Adipocyte (in vitro differentiated cells): Measurements from ENCODE around the gene TCTA.

ENCODE experiments used
- DNase-seq: peaks from one replicate; pipeline ENCODE4 v3.0.0-alpha.2; 2015; ENCODE audit warnings: low read depth
- H3K27me3 ChIP-seq: replicated peaks from 2 replicates; pipeline ENCODE4 v1.7.0; 2013; ENCODE audit warnings: mild to moderate bottlenecking, low read length, moderate library complexity; ENCODE audit not compliant: control insufficient read depth, insufficient read depth
- H3K36me3 ChIP-seq: 2 replicates; pipeline ENCODE4 v1.7.0; 2013; ENCODE audit warnings: low read length, mild to moderate bottlenecking, moderate library complexity; ENCODE audit not compliant: control insufficient read depth, insufficient read depth, severe bottlenecking
- H3K4me1 ChIP-seq: 2 replicates; pipeline ENCODE4 v1.7.0; 2013; ENCODE audit warnings: mild to moderate bottlenecking, low read length, moderate library complexity; ENCODE audit not compliant: control insufficient read depth, insufficient read depth
- H3K4me3 ChIP-seq: 2 replicates; pipeline ENCODE4 v1.7.0; 2013; ENCODE audit warnings: mild to moderate bottlenecking, low read length, moderate library complexity
- H3K9ac ChIP-seq: 2 replicates; pipeline ENCODE4 v1.7.0; 2013; ENCODE audit warnings: mild to moderate bottlenecking, low read length, moderate library complexity
- H3K9me3 ChIP-seq: 2 replicates; pipeline ENCODE4 v1.7.0; 2013; ENCODE audit warnings: mild to moderate bottlenecking, low read length, moderate library complexity; ENCODE audit not compliant: control insufficient read depth

TCTA gene

DNA sequence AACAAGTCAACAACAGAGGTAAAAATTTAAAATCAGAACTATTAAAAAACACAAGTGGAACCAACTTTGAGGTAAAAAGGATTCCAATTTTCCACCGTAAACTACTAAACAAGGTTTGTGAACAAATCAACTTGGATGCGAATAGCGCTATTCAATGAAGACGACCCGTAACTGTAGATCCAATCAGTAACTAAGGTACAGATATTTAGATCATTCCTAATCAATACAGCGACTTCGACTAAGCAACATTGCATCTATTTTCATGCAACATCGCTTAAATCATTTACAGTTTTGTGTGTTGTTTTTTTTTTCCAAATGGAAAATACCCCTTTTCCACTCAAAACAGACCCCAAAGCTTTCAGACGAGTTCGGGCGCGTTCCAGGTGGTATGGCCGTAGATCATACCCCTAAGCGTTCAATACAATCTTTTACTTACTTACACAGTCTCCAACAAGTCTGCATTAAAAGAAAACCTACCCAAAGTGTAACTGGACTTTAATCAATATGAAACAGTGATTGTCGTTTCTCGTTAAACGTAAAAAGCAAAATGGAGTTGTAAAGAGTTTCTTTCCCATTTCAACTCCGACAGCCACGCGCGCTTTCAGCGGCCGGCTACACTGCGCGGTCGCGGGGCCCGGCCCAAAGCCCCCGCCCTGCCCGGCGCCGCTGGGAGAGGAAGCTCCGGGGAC, 1.2 kb upstream of the TCTA start:
- H3K4me1 ChIP-seq = peaks cover 51% of the 10 kb centered on the region

DNA sequence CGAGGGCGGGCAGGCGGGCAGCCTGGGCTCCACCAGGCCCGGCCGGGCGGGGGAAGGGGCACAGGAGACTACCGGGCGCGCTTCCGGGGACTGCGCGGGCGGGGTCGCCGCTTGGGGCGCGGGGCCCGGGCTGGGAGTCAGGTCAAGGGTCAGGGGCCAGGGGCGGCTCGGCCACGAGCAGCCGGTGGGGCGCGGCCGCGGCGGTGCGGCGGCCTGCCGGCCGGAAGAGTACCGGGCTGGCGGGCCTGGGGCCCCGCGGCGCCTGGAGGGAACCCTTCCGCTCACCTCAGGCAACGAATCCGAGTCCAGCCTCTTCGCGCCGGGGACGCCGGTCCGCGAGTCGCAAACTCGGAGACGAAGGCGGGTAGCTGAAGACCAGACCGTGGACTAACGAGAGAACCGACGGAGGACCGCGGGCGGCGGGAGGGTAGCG, 672 bp upstream of the TCTA start:
- Histone ChIP-seq H3K36me3 (peaks cover 20% of the 10 kb centered on the region), H3K4me1 (peaks cover 48% of the 10 kb centered on the region), H3K27me3 (no peaks in the 10 kb centered on the region), H3K9ac (peak overlapping the region; percentile 98), H3K9me3 (no peaks in the 10 kb centered on the region), H3K4me3 (peak overlapping the region; percentile 96)
- no peak for DNase-seq

More for the DNA sequence above, 1.2 kb upstream of the TCTA start:
- Histone ChIP-seq H3K9ac (peak overlapping the region; percentile 98), H3K9me3 (no peaks in the 10 kb centered on the region), H3K4me3 (peak overlapping the region; percentile 96), H3K36me3 (peaks cover 14% of the 10 kb centered on the region), H3K27me3 (no peaks in the 10 kb centered on the region)
- peak; percentile 76 for DNase-seq

DNA sequence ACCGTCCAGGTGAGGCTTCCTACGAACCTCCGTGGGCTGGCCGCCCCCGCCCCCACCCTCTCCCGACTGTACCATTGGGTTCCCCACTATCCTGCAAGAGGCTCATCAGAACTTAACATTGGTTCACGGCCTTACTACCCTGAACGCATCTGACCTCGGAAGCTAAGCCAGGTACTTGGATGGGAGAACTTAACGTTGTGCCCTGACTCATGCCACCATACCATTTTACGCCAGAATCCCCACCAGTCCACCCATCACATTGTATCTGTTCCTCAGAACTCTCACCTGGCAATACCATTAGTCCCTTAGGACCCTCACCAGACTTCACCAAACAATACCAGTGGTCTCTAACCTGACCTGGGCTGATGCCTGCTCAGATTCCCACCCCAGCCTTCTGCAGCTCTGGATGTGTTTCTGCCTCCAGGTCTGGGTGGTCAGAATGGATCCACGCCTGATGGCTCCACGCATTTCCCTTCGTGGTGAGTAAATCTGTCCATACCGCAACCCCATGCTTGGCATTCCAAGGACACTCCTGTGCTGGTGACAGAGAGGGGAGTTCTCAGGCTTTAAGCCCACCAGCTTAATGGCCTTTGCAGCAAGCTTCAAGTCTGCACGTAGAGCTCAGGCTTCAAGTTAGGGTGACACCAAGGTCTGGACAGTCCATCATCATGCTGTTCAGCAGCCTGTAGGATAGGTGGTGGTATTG, 562 bp downstream of the TCTA start:
- no peaks in the 10 kb centered on the region for H3K27me3 ChIP-seq
- peak overlapping the region; percentile 84 for H3K4me3 ChIP-seq
- peaks cover 36% of the 10 kb centered on the region for H3K4me1 ChIP-seq
- H3K9ac ChIP-seq = peak overlapping the region; percentile 97
- H3K36me3 ChIP-seq = peaks cover 25% of the 10 kb centered on the region
- no peaks in the 10 kb centered on the region for H3K9me3 ChIP-seq
- DNase-seq = no peak

DNA sequence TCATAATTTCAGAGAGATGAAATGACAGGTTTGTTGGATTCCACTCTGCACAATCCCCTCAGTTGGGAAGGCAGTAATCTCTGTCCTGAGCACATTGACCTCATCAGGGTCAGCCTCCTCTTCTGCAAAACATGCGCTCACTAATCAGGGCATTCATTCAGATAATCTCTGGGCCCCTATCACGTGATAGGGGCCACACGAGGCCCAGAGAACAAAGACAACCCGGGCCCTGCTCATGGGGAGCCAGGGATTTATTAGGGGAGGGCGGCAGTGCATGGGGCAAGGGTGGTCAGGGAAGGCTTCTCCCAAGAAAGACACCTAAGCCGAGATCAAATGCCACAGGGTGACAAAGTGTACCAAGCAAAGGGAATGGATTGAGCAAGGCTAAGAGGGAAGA, 1.1 kb downstream of the TCTA start:
- no peaks in the 10 kb centered on the region for H3K27me3 ChIP-seq
- peak overlapping the region; percentile 97 for H3K9ac ChIP-seq
- DNase-seq = no peak

DNA sequence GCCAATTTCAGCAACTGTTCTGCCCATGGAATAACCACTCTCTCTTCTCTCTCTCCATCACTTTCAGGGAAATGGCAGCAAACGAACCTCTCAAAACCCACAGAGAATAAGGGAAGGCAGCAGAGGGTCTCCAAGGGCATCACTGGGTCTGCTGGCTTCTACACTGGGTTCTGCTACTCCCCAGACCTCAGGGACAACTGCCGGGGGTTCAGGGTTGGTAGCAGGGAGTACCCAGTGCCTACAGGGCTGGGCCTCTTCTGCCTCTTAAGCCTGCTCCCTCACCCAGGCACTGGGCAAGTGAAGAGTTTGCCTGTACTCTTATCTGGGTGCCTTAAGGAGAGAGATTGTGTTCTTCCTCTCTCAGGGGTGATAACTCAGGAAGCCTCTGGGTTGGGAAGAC, 2.5 kb downstream of the TCTA start:
- Histone ChIP-seq H3K9ac (no peak overlapping the region), H3K4me1 (peaks cover 23% of the 10 kb centered on the region)

More for the DNA sequence above, 1.1 kb downstream of the TCTA start:
- Histone ChIP-seq H3K4me1 (peaks cover 31% of the 10 kb centered on the region), H3K36me3 (peaks cover 25% of the 10 kb centered on the region), H3K9me3 (no peaks in the 10 kb centered on the region), H3K4me3 (peak overlapping the region; percentile 84)

DNA sequence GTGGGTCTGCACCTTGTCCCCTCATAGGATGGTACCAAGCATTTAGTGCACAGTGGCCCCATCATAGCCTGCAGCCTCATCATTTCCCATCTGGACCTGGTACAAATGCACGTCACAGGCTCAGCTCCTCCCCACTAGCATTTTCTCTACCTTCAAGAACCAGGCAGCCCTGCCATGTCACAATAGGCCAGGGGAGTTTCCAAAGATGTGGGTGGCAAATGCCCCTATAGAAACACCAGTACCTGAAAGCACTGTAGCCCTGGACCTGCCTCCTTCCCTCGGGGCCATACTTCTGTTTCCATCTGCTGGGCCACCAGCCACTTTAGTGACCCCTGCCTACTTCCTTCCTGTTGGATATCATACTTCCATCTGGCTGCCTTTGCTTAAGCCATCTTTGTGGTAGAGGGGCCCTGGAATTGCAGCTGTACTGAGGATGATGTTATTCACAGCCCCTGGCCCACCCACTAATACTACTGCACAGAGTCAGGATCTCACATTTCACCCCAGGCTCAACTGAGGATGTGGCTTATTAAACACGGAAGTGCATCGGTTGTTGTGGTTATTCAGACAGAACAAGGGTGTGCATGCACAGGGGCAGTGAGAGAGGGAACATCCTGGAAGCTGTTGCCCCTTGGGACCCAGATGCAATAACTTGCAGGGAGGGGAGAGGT, 3.8 kb downstream of the TCTA start:
- Histone ChIP-seq H3K36me3 (peaks cover 25% of the 10 kb centered on the region), H3K9me3 (no peaks in the 10 kb centered on the region), H3K27me3 (no peaks in the 10 kb centered on the region), H3K4me1 (peaks cover 21% of the 10 kb centered on the region), H3K4me3 (no peak overlapping the region), H3K9ac (no peak overlapping the region)
- DNase-seq = no peak

More for the DNA sequence above, 2.5 kb downstream of the TCTA start:
- H3K27me3 ChIP-seq = no peaks in the 10 kb centered on the region
- no peak overlapping the region for H3K4me3 ChIP-seq
- peaks cover 25% of the 10 kb centered on the region for H3K36me3 ChIP-seq
- DNase-seq = no peak
- no peaks in the 10 kb centered on the region for H3K9me3 ChIP-seq

DNA sequence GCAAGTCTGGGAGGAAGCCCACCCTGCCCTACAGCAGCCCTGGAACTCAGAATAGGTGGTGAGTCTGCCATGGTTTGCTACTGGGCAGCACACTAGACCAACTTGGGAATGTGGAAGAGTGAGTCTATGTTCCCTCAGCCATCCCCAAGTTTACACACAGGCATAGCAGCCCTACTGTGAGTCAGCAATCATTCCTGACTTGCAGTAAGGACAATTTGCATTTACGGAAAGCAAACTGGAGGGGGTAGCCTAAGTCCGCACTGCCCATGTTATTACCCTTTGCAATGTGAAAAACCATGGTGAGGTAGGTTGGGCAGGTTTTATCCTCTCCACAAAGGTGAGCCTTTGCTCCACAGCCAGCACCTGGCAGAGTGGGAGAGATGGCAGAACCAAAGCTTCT, 4.6 kb downstream of the TCTA start:
- Histone ChIP-seq H3K27me3 (no peaks in the 10 kb centered on the region), H3K4me1 (peaks cover 28% of the 10 kb centered on the region), H3K36me3 (peaks cover 25% of the 10 kb centered on the region), H3K9me3 (no peaks in the 10 kb centered on the region), H3K4me3 (no peak overlapping the region), H3K9ac (no peak overlapping the region)
- DNase-seq = no peak

DNA sequence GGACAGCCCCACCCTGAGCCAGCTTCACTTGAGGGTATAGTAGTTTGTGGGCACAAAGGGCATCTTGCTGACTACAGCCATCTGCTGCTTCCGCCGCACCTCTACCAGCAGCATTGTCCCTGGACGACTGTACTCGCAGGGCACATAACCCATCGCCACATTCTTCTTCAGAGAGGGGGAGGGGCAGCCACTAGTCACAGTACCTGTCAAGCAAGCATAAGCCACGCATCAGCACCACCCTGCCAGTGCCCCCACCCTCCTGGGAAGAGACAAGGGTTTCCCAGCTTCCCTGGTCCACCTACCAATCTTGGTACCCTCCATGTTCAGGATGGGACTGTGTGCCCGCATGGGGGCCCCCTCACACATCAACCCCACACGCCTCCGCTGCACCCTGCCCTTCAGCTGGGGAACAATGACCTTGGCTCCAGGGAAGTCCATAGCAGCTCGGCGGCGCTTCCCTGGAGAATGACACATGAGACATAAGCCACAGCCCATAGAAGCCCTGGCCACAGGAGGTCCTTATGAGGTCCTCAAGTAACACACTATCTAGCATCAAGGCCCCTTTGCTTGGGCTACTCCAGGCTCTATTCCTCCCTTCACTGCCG, 5.4 kb downstream of the TCTA start:
- DNase-seq = no peak
- Histone ChIP-seq H3K4me1 (peaks cover 29% of the 10 kb centered on the region), H3K36me3 (peaks cover 25% of the 10 kb centered on the region), H3K4me3 (no peak overlapping the region), H3K9ac (no peak overlapping the region), H3K9me3 (no peaks in the 10 kb centered on the region), H3K27me3 (no peaks in the 10 kb centered on the region)

DNA sequence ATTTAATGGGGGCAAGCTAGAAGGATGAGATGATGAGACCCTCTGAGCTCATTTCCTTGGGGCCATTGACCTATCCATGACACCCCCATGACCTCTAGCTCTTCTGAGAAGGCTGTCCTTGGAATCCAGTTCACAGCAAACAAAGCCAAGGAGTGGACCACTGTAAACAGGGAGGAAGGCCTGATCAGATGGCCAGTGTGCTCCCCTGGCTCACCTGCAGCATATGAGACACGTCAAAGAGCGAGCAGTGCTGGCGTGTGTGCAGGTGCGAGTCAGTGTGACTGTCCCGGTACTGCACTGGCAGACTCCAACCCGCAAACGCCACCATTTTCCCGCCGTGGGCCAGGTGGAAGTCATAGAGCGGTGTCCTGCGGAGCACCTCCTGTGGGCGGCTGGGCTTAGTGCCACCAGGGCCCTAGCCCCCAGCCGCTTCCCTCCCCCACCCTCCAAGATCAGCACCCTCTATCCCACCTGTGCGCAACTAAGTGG, 9.7 kb downstream of the TCTA start:
- Histone ChIP-seq H3K36me3 (peaks cover 15% of the 10 kb centered on the region), H3K4me3 (no peak overlapping the region), H3K9ac (no peak overlapping the region), H3K9me3 (no peaks in the 10 kb centered on the region), H3K4me1 (peaks cover 20% of the 10 kb centered on the region), H3K27me3 (no peaks in the 10 kb centered on the region)
- no peak for DNase-seq

DNA sequence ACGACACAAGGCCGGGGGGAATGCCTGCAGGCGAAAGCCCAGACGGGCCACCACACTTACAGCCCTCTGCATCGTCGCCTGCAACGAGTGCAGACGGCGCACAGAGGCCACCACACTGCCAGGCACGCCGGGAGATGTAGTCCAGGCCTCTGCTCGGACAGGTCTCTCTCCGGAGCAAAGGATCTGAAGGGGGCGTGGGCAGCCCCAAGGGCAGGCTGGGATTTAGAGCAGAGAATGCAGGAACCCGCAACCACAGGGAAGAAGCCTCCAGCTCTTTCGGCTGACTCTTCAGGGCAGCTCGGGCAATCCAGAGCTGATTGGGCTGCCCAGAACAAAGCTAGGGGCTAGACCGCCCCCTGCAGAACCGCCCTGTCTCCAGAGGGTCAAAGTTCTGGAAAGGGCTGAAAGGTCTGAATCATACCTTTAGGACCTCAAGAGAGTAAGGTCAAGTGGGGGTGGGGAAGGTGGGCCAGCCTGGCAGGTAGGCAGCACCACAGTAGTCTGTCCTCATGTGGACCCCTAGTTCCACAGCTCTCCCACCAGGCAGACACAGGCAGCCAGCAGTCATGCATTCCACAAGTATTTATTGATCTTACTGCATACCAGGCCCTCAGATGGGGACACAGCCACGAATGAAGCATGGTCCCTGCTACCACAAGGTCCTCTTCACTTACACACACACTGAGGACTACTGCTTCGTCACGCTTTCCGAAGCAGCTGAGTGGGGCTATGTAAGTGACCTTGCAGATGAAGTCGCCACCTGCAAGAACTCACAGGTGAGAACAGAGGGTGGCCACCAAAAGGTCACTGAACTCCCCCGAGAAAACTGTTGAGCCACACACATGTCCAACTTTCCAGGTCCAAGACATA, 10.4 kb downstream of the TCTA start, which contains the start of gene AMT:
Gene AMT (minus strand): TSS at position 95 of the 870 bp plus-strand sequence. CDS start 23 bp downstream, at position 72.
- no peak for DNase-seq

More for the DNA sequence above, 10.4 kb downstream of the TCTA start, which contains the start of gene AMT:
- Histone ChIP-seq H3K4me1 (peaks cover 22% of the 10 kb centered on the region), H3K4me3 (no peak within 1 kb of the TSS), H3K36me3 (peaks cover 13% of the 10 kb centered on the region), H3K9me3 (no peaks in the 10 kb centered on the region), H3K27me3 (no peaks in the 10 kb centered on the region), H3K9ac (no peak within 1 kb of the TSS)
